Esophagus (tissue), 2 donors: ENCODE results near the gene MAP2K7. TPM values are rescaled to one million over a fixed set of nuclear protein-coding genes. Genes with fewer than 3 reads are reported as not detected.

Experiments
- H3K27ac ChIP-seq, 2 donors: one replicate each; pipeline ENCODE4 v1.5.1; 2013; ENCODE audit warnings: low read depth in 2 of 2, mild to moderate bottlenecking in 2 of 2, inconsistent platforms in 1 of 2, low read length in 1 of 2, moderate library complexity in 1 of 2
- H3K27me3 ChIP-seq, 2 donors: one replicate each; pipeline ENCODE4 v1.6.1; 2013; ENCODE audit warnings: low read length in 2 of 2, control low read depth in 1 of 2, mild to moderate bottlenecking in 1 of 2; ENCODE audit not compliant: insufficient read depth in 2 of 2, control insufficient read depth in 1 of 2
- H3K36me3 ChIP-seq, 2 donors: one replicate each; pipeline ENCODE4 v1.6.1; 2013; ENCODE audit warnings: low read length in 1 of 2; ENCODE audit not compliant: control insufficient read depth in 2 of 2, insufficient read depth in 2 of 2
- H3K4me1 ChIP-seq, 2 donors: one replicate each; pipeline ENCODE4 v1.6.1; 2013; ENCODE audit warnings: low read length in 1 of 2; ENCODE audit not compliant: control insufficient read depth in 2 of 2, insufficient read depth in 2 of 2
- H3K4me3 ChIP-seq, 2 donors: one replicate each; pipeline ENCODE4 v1.5.1; 2013; ENCODE audit warnings: low read length in 2 of 2, mild to moderate bottlenecking in 2 of 2, low read depth in 1 of 2, moderate library complexity in 1 of 2
- H3K9me3 ChIP-seq, 2 donors: one replicate each; pipeline ENCODE4 v1.6.1; 2013; ENCODE audit warnings: mild to moderate bottlenecking in 2 of 2, low read depth in 1 of 2, low read length in 1 of 2, moderate library complexity in 1 of 2; ENCODE audit not compliant: control insufficient read depth in 2 of 2, insufficient read depth in 1 of 2
- WGBS, 2 donors: extraction: QIAGEN DNeasy Blood & Tissue Kit; methylation state at CpG; one replicate each; pipeline ENCODE4 v1.1.7; 2013; 5-methylcytosine and 5-hydroxymethylcytosine counted together
- polyA plus RNA-seq, 2 donors: library from polyadenylated mRNA; stranded (reverse); fragments of 200-250 nt; gene quantifications; one replicate each; pipeline ENCODE4 v1.2.3, GENCODE V29; 2013
- donor health status: healthy with polysubstance abuse.
- donor health status: Bipolar disorder and iron deficiency.

Gene MAP2K7
- polyA plus RNA-seq, 2 donors: 12.8 to 35.1 TPM

- peaks cover 4 to 19% of the 10 kb centered on the region in 2 donors for H3K4me1 ChIP-seq
- H3K9me3 ChIP-seq: no peaks in the 10 kb centered on the region
- 78 to 81% methylated on average over 14 of the region's 14 CpGs for WGBS, 2 donors
- H3K27me3 ChIP-seq: no peaks in the 10 kb centered on the region
- no peak overlapping the region for H3K27ac ChIP-seq
- peaks cover 0 to 8% of the 10 kb centered on the region in 2 donors for H3K36me3 ChIP-seq
- no peak overlapping the region for H3K4me3 ChIP-seq
Measured at GRCh38 chr19:7860714-7861618, 42.7 kb upstream of the MAP2K7 start.

GRCh38 chr19:7861619-7862412 lies 41.9 kb upstream of the MAP2K7 start:
- Histone ChIP-seq H3K36me3 (peaks cover 0 to 8% of the 10 kb centered on the region in 2 donors), H3K9me3 (no peaks in the 10 kb centered on the region), H3K4me3 (peak overlapping the region; percentile 25 to 30), H3K4me1 (peaks cover 4 to 21% of the 10 kb centered on the region in 2 donors), H3K27ac (no peak overlapping the region), H3K27me3 (no peaks in the 10 kb centered on the region)
- WGBS, 2 donors: 30 to 37% methylated on average over 59 to 63 of the region's 63 CpGs

- 5% methylated on average over 25 to 66 of the region's 67 CpGs for WGBS, 2 donors
- Histone ChIP-seq H3K9me3 (no peaks in the 10 kb centered on the region), H3K4me1 (peaks cover 4 to 21% of the 10 kb centered on the region in 2 donors), H3K27me3 (no peaks in the 10 kb centered on the region), H3K4me3 (peak overlapping the region; percentile 25 to 30), H3K27ac (no peak overlapping the region), H3K36me3 (peaks cover 0 to 8% of the 10 kb centered on the region in 2 donors)
Measured at GRCh38 chr19:7862413-7862951, 41.2 kb upstream of the MAP2K7 start.

- Histone ChIP-seq H3K27ac (no peak overlapping the region), H3K27me3 (no peaks in the 10 kb centered on the region), H3K36me3 (peaks cover 0 to 8% of the 10 kb centered on the region in 2 donors), H3K4me3 (no peak overlapping the region), H3K9me3 (no peaks in the 10 kb centered on the region), H3K4me1 (peaks cover 4 to 22% of the 10 kb centered on the region in 2 donors)
- WGBS, 2 donors: 62 to 63% methylated on average over 74 to 83 of the region's 83 CpGs
Measured at GRCh38 chr19:7863157-7863970, 40.3 kb upstream of the MAP2K7 start.

GRCh38 chr19:7863971-7864689 lies 39.5 kb upstream of the MAP2K7 start:
- 76 to 79% methylated on average over 20 to 21 of the region's 21 CpGs for WGBS, 2 donors
- no peaks in the 10 kb centered on the region for H3K9me3 ChIP-seq
- H3K4me1 ChIP-seq: peaks cover 7 to 30% of the 10 kb centered on the region in 2 donors
- no peak overlapping the region for H3K4me3 ChIP-seq
- H3K36me3 ChIP-seq: peaks cover 0 to 6% of the 10 kb centered on the region in 2 donors
- H3K27ac ChIP-seq: no peak overlapping the region
- H3K27me3 ChIP-seq: no peaks in the 10 kb centered on the region

GRCh38 chr19:7864690-7865074 lies 39.0 kb upstream of the MAP2K7 start:
- no peaks in the 10 kb centered on the region for H3K9me3 ChIP-seq
- no peak overlapping the region for H3K27ac ChIP-seq
- peaks cover 7 to 34% of the 10 kb centered on the region in 2 donors for H3K4me1 ChIP-seq
- 51 to 52% methylated on average over 18 of the region's 18 CpGs for WGBS, 2 donors
- no peaks in the 10 kb centered on the region for H3K27me3 ChIP-seq
- H3K36me3 ChIP-seq: peaks cover 0 to 5% of the 10 kb centered on the region in 2 donors
- H3K4me3 ChIP-seq: no peak overlapping the region

GRCh38 chr19:7865262-7865911 lies 38.3 kb upstream of the MAP2K7 start:
- WGBS, 2 donors: 44 to 48% methylated on average over 10 of the region's 10 CpGs
- H3K27me3 ChIP-seq: no peaks in the 10 kb centered on the region
- peaks cover 7 to 34% of the 10 kb centered on the region in 2 donors for H3K4me1 ChIP-seq

GRCh38 chr19:7866399-7867091 lies 37.1 kb upstream of the MAP2K7 start:
- Histone ChIP-seq H3K9me3 (no peaks in the 10 kb centered on the region), H3K4me1 (peaks cover 10 to 30% of the 10 kb centered on the region in 2 donors), H3K27ac (no peak overlapping the region), H3K36me3 (no peaks in the 10 kb centered on the region), H3K4me3 (no peak overlapping the region), H3K27me3 (no peaks in the 10 kb centered on the region)
- WGBS, 2 donors: 55% methylated on average over 12 of the region's 12 CpGs

More at GRCh38 chr19:7865262-7865911, 38.3 kb upstream of the MAP2K7 start:
- Histone ChIP-seq H3K4me3 (no peak overlapping the region), H3K27ac (no peak overlapping the region), H3K9me3 (no peaks in the 10 kb centered on the region), H3K36me3 (peaks cover 0 to 3% of the 10 kb centered on the region in 2 donors)
